ENCODE results near the gene PARK7. TPM values are rescaled to one million over a fixed set of nuclear protein-coding genes. Genes with fewer than 3 reads are reported as not detected.

The PARK7 gene
- total RNA-seq, 1 donor from 2014 or later, result 316 TPM

DNA sequence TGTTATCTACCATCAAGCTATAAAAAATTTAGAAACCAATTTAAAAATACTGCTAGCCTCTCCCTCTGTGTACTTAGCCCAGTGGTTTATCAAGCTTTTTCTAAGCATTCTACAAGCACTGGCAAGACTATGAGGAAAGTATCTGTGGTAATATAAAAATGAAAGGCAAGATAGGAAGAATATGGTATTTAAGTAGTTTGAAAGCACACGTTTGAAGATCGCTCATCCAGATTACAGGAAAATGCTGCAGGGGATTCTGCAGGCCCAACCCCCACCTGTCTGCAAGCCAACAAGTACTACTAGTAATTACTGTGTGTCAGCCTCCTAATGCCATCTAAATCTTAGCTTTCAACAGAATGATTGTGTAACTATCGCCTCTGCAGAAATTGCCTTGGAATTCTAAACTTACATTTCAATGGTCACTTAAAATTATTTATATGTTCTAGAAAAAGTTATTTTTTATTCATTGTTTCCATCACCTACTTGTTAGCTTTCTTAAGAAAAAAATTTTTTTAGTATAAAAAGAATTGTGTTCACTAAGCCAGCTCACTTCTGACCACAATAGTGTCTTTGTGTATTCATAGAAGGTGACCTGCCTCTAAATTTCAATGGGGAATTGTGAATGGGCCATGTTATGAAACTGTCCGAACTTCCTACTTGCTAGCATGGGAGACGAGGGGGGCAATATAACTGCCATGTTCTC lies 56.1 kb downstream of the PARK7 start:
- intact Hi-C loops (cut with DNase I), result no loop called here
- no peak for DNase-seq (ENCODE audit: low spot score)

- intact Hi-C loops (cut with DNase I), result no loop called here
- DNase-seq (ENCODE audit: low spot score), result no peak
Measured at GRCh38 chr1:8018492-8019228, 57.1 kb downstream of the PARK7 start.

DNA sequence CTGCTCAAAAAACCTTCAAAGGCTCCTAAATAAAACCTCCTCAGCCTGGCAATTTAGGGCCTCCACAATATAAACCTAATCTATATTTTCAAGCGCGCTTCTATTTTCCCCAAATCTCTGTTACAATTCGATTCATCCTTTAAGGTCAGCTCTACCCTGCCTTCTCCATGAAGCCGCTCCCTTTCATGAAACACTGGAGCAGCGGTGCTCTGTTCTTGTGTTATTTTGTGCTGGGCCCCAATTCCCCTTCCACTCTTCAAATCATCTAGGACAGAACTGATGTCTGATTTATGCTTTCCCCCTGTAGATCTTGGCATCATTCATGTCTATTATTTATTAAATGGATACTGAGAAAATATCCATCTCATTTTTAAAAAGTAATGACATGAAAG lies 57.7 kb downstream of the PARK7 start:
- DNase-seq (ENCODE audit: low spot score), result no peak
- intact Hi-C loops (cut with DNase I), result no loop called here

- DNase-seq (ENCODE audit: low spot score), result no peak
- intact Hi-C loops (cut with DNase I), result no loop called here
Measured at GRCh38 chr1:8020032-8020431, 58.5 kb downstream of the PARK7 start.

DNA sequence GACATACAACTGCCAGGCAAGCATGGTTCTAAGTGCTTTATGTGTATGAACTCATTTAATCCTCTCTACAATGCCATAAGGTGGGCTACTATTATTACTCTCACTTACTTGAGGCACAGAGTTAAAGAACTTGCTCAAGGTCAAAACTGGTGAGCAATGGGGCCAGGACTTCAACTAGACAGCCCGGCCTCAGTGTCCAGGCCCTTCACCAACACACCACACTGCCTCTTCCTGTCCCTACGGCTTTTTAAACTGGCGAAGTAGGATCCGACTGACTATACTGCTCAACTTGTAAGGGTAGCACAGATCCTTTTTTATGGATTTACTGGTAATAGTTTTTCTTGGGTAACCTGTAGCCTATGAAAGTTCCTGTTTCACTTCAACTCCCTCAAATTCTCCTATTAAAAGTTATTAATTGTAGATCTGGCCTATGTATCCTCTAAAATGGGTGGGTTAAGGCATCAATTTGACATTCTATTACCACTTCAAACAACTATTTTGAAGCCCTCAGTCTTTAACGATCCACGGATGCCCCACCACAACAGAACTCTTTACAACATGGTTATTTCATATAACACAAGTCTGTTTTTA lies 60.3 kb downstream of the PARK7 start:
- no peak for DNase-seq (ENCODE audit: low spot score)
- intact Hi-C loops (cut with DNase I), result no loop called here

- DNase-seq (ENCODE audit: low spot score), result no peak
- intact Hi-C loops (cut with DNase I), result no loop called here
Measured at GRCh38 chr1:8022395-8023286, 61.1 kb downstream of the PARK7 start.

GRCh38 chr1:8023287-8023994 lies 61.9 kb downstream of the PARK7 start:
- intact Hi-C loops (cut with DNase I), result no loop called here
- no peak for DNase-seq (ENCODE audit: low spot score)

GRCh38 chr1:8023995-8024313 lies 62.4 kb downstream of the PARK7 start:
- intact Hi-C loops (cut with DNase I), result no loop called here
- DNase-seq (ENCODE audit: low spot score), result no peak

GRCh38 chr1:8024329-8024728 lies 62.8 kb downstream of the PARK7 start:
- intact Hi-C loops (cut with DNase I), result no loop called here
- no peak for DNase-seq (ENCODE audit: low spot score)

GRCh38 chr1:8025061-8025670 lies 63.7 kb downstream of the PARK7 start:
- intact Hi-C loops (cut with DNase I), result loop anchor here (5.0 kb wide), 1 partner anchor 397 kb away; no protein-coding TSS in a partner anchor
- DNase-seq (ENCODE audit: low spot score), result no peak

DNA sequence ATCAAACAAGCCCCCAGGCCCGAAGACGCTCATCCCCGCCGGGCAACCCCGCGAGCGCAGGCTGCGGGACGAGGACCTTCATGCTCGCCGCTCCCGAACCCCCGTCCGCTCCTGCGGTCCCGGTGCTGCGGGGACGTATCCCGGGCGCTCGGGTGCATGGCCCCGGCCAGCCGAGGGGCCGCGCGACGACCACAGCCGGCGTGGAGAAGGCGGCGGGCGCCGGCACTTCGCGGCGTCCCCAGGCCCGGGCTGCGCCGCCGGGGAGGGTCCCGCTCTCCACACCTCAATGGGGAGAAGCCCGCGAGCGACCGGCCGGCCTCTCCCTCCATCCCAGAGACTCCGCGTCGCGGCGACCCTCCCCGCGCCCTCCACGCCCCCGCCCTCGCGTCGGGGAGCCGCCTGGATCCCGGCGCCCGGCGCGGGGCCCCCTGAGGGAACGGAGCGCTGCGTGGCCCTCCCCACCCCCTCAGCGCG lies 64.2 kb downstream of the PARK7 start:
- intact Hi-C loops (cut with DNase I), result loop anchor here (1.0 to 5.0 kb wide), 2 partner anchors 292 to 397 kb away; no protein-coding TSS in a partner anchor
- no peak for DNase-seq (ENCODE audit: low spot score)

DNA sequence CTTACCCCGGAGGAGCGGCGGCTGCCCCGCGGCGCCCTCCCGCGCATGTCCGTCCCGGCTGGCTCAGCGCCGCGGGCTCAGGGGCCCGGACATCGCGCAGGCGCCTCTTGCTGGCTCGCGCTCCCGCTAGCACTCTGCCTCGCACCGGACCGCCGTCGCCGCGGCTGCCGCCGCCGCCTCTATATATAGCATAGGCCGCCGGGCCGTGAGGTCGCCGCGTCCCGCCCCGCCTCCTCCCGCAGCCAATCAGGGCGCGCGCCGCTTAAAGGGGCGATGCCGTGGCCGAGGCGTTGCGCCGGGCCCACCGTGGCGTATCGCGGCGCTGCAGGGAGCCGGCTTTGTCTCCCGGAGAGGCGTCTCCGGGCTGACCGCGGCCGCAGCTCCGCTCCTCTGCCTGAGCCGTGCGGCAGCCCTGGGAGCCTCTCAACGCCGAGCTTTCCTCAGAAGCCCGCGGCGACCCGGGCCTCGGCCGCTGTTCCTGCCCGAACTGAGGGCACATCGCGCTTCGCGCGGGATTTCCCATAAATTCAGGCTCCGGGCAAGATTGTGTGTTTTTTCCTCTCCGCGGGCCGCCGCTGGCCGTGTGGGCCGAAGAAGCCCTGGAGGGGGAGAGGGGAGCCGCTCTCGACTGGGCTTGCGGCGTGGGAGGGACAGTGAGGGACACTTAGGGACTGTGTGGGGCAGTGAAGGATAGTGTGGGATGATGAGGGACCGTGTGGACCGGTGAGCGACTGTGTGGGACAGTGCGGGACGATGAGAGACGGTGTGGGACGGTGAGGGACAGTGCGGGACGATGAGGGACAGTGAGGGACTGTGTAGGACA lies 64.9 kb downstream of the PARK7 start, which contains the start of gene ERRFI1:
TSS of gene ERRFI1 (minus strand) at position 157 of the 823 bp plus-strand sequence. CDS start 10,690 bp downstream, outside the sequence.
- DNase-seq (ENCODE audit: low spot score), result peak; percentile 95
- intact Hi-C loops (cut with DNase I), result loop anchor here (1.0 to 5.0 kb wide), 2 partner anchors 291 to 396 kb away; no protein-coding TSS in a partner anchor

DNA sequence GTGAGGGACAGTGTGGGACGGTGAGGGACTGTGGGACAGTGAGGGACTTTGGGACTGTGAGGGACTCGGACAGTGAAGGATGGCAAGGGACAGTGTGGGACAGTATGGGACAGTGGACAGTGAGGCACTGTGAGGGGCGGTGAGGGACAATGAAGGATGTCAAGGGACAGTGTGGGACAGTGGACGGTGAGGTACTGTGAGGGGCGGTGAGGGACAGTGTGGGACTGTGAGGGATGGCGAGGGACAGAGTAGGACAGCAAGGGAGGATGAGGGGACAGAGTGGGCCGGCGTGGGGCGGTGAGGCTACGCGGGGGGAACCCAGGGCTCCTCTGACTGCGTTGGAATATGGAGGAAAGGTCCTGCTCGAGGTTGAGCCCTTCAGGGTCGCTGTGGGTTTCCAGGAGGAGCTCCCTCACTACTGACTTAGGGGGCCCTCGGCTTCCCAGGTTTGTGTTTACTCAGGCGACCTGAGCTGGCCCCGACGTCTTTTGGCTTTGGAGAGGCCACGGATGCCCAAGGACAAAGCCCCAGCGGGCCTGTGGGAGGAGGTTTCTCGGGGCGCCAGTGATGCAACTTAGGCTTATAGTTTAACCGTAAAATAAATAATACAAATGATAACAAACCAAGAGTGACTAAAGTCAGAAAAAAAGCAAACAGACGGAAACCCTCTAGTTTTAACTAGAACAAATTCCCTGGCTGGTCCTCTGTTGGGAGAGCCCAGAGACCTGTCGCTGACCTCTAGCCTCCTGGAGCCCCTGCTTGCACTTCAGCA lies 65.7 kb downstream of the PARK7 start:
- intact Hi-C loops (cut with DNase I), result loop anchor here (1.0 to 5.0 kb wide), 2 partner anchors 290 to 395 kb away; no protein-coding TSS in a partner anchor
- DNase-seq (ENCODE audit: low spot score), result no peak

GRCh38 chr1:8027748-8028570 lies 66.4 kb downstream of the PARK7 start:
- intact Hi-C loops (cut with DNase I), result loop anchor here (5.0 kb wide), 1 partner anchor 394 kb away; no protein-coding TSS in a partner anchor

DNA sequence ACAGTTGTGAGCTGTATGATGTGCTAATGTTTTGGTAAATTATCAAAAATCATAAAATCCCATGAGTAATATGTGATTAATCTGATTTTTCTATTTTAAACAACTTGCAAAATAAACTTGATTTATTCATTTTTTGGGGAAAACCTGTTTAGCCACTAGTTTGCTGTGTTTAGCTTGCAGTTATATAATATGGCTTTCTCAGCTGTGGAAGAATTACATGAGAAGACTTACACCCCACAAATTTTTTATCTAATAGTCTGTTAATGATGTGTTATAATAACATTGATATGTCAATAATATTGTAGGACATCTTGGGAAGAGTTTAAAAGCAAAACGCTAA lies 67.0 kb downstream of the PARK7 start:
- DNase-seq (ENCODE audit: low spot score), result no peak
- intact Hi-C loops (cut with DNase I), result loop anchor here (5.0 kb wide), 1 partner anchor 394 kb away; no protein-coding TSS in a partner anchor

More at GRCh38 chr1:8027748-8028570, 66.4 kb downstream of the PARK7 start:
- no peak for DNase-seq (ENCODE audit: low spot score)
